T-helper 17 cell (primary cell): ENCODE results near the gene SPIN1. TPM values are rescaled to one million over a fixed set of nuclear protein-coding genes. Genes with fewer than 3 reads are reported as not detected.

Experiments used
- ATAC-seq: fragments of 150-1000 bp; cut with Tn5 transposase; 2 replicates; pipeline ENCODE4 v1.10.0; 2021; ENCODE audit warnings: mild to moderate bottlenecking, moderate library complexity
- DNase-seq, 3 donors: peaks; one replicate each; pipeline versions ENCODE4 v3.0.0 to v3.0.0-alpha.2; 2020 to 2021
- H3K9me3 ChIP-seq: one replicate; pipeline ENCODE4 v1.7.0; 2013; ENCODE audit warnings: low read length, mild to moderate bottlenecking; ENCODE audit not compliant: control insufficient read depth, poor library complexity, severe bottlenecking
- H3K27ac Mint-ChIP-seq: one replicate; pipeline ENCODE4 v1.8.0; 2022; ENCODE audit warnings: mild to moderate bottlenecking, moderate library complexity, mixed read lengths
- H3K27me3 Mint-ChIP-seq: one replicate; pipeline ENCODE4 v1.8.0; 2022; ENCODE audit warnings: mixed read lengths
- H3K36me3 Mint-ChIP-seq: one replicate; pipeline ENCODE4 v1.8.0; 2022; ENCODE audit warnings: low read depth, mixed read lengths
- H3K4me1 Mint-ChIP-seq: one replicate; pipeline ENCODE4 v1.8.0; 2022; ENCODE audit warnings: mild to moderate bottlenecking, mixed read lengths
- H3K4me3 Mint-ChIP-seq: one replicate; pipeline ENCODE4 v1.8.0; 2022; ENCODE audit warnings: mild to moderate bottlenecking, moderate library complexity, mixed read lengths
- total RNA-seq, 4 donors: library from RNA in 2 of 4; stranded (reverse) in 2 of 4; gene quantifications; one replicate each; pipeline ENCODE4 v1.2.3 and lab custom pipeline; 2022 to 2026

The SPIN1 gene
- total RNA-seq, 2 donors from 2014 or later = 18.7 to 25.1 TPM

GRCh38 chr9:88501086-88501485, 112.8 kb downstream of the SPIN1 start:
- ATAC-seq = no peak

GRCh38 chr9:88502552-88503034, 114.3 kb downstream of the SPIN1 start:
- no peak for DNase-seq
- Mint-ChIP-seq H3K4me1 (peaks cover 4% of the 10 kb centered on the region), H3K4me3 (no peak overlapping the region)

More at GRCh38 chr9:88501086-88501485, 112.8 kb downstream of the SPIN1 start:
- no peaks in the 10 kb centered on the region for H3K9me3 ChIP-seq
- Mint-ChIP-seq H3K4me1 (peaks cover 4% of the 10 kb centered on the region), H3K27ac (no peak overlapping the region), H3K36me3 (peaks cover 2% of the 10 kb centered on the region), H3K4me3 (no peak overlapping the region), H3K27me3 (peaks cover 6% of the 10 kb centered on the region)
- no peak for DNase-seq

GRCh38 chr9:88503081-88503844, 115.0 kb downstream of the SPIN1 start:
- Mint-ChIP-seq H3K27ac (no peak overlapping the region), H3K36me3 (peaks cover 2% of the 10 kb centered on the region), H3K4me1 (peaks cover 4% of the 10 kb centered on the region), H3K4me3 (no peak overlapping the region), H3K27me3 (peaks cover 7% of the 10 kb centered on the region)
- ATAC-seq (no peak), DNase-seq (no peak)
- no peaks in the 10 kb centered on the region for H3K9me3 ChIP-seq

More at GRCh38 chr9:88502552-88503034, 114.3 kb downstream of the SPIN1 start:
- no peak overlapping the region for H3K27ac Mint-ChIP-seq
- no peaks in the 10 kb centered on the region for H3K9me3 ChIP-seq
- no peak for ATAC-seq
- peaks cover 2% of the 10 kb centered on the region for H3K36me3 Mint-ChIP-seq
- H3K27me3 Mint-ChIP-seq = peaks cover 7% of the 10 kb centered on the region

GRCh38 chr9:88503845-88504764, 115.9 kb downstream of the SPIN1 start:
- ATAC-seq (no peak), DNase-seq (no peak)
- Mint-ChIP-seq H3K27me3 (peaks cover 12% of the 10 kb centered on the region), H3K4me1 (peaks cover 4% of the 10 kb centered on the region), H3K4me3 (no peak overlapping the region), H3K36me3 (peaks cover 2% of the 10 kb centered on the region), H3K27ac (no peak overlapping the region)
- no peaks in the 10 kb centered on the region for H3K9me3 ChIP-seq

- peaks cover 2% of the 10 kb centered on the region for H3K36me3 Mint-ChIP-seq
- H3K27ac Mint-ChIP-seq = no peak overlapping the region
- H3K27me3 Mint-ChIP-seq = peaks cover 18% of the 10 kb centered on the region
- H3K9me3 ChIP-seq = no peaks in the 10 kb centered on the region
- H3K4me3 Mint-ChIP-seq = no peak overlapping the region
- no peak for DNase-seq
- ATAC-seq = no peak
- peaks cover 4% of the 10 kb centered on the region for H3K4me1 Mint-ChIP-seq
Measured at GRCh38 chr9:88508326-88508725, 120.1 kb downstream of the SPIN1 start.

GRCh38 chr9:88511906-88512305, 123.7 kb downstream of the SPIN1 start:
- ATAC-seq (no peak), DNase-seq (no peak)
- no peaks in the 10 kb centered on the region for H3K9me3 ChIP-seq
- H3K4me3 Mint-ChIP-seq = no peak overlapping the region
- H3K27me3 Mint-ChIP-seq = peaks cover 11% of the 10 kb centered on the region
- H3K36me3 Mint-ChIP-seq = no peaks in the 10 kb centered on the region
- no peak overlapping the region for H3K27ac Mint-ChIP-seq
- H3K4me1 Mint-ChIP-seq = no peaks in the 10 kb centered on the region

GRCh38 chr9:88514247-88514646, 126.0 kb downstream of the SPIN1 start:
- ATAC-seq (no peak), DNase-seq (no peak)
- H3K36me3 Mint-ChIP-seq = no peaks in the 10 kb centered on the region
- no peak overlapping the region for H3K4me3 Mint-ChIP-seq
- H3K27ac Mint-ChIP-seq = no peak overlapping the region
- no peaks in the 10 kb centered on the region for H3K9me3 ChIP-seq
- H3K4me1 Mint-ChIP-seq = no peaks in the 10 kb centered on the region
- H3K27me3 Mint-ChIP-seq = peaks cover 6% of the 10 kb centered on the region

GRCh38 chr9:88521308-88521707, 133.1 kb downstream of the SPIN1 start:
- no peak overlapping the region for H3K4me3 Mint-ChIP-seq
- no peaks in the 10 kb centered on the region for H3K4me1 Mint-ChIP-seq
- peaks cover 2% of the 10 kb centered on the region for H3K36me3 Mint-ChIP-seq
- no peak for ATAC-seq
- H3K27ac Mint-ChIP-seq = no peak overlapping the region
- DNase-seq = no peak
- peaks cover 35% of the 10 kb centered on the region for H3K27me3 Mint-ChIP-seq
- H3K9me3 ChIP-seq = no peaks in the 10 kb centered on the region

GRCh38 chr9:88522360-88522759, 134.1 kb downstream of the SPIN1 start:
- Mint-ChIP-seq H3K4me3 (no peak overlapping the region), H3K36me3 (peaks cover 2% of the 10 kb centered on the region), H3K27me3 (peaks cover 40% of the 10 kb centered on the region), H3K27ac (no peak overlapping the region), H3K4me1 (no peaks in the 10 kb centered on the region)
- no peaks in the 10 kb centered on the region for H3K9me3 ChIP-seq
- DNase-seq = no peak
- no peak for ATAC-seq

GRCh38 chr9:88523056-88523455, 134.8 kb downstream of the SPIN1 start:
- no peak for DNase-seq
- Mint-ChIP-seq H3K27me3 (peaks cover 40% of the 10 kb centered on the region), H3K4me1 (no peaks in the 10 kb centered on the region), H3K27ac (no peak overlapping the region), H3K4me3 (no peak overlapping the region), H3K36me3 (peaks cover 2% of the 10 kb centered on the region)
- H3K9me3 ChIP-seq = no peaks in the 10 kb centered on the region
- no peak for ATAC-seq

GRCh38 chr9:88524911-88525310, 136.7 kb downstream of the SPIN1 start:
- H3K4me1 Mint-ChIP-seq = no peaks in the 10 kb centered on the region
- H3K27me3 Mint-ChIP-seq = peaks cover 40% of the 10 kb centered on the region
- H3K27ac Mint-ChIP-seq = no peak overlapping the region
- H3K4me3 Mint-ChIP-seq = no peak overlapping the region
- H3K9me3 ChIP-seq = no peaks in the 10 kb centered on the region
- no peak for ATAC-seq
- H3K36me3 Mint-ChIP-seq = peaks cover 2% of the 10 kb centered on the region
- no peak for DNase-seq

- H3K4me3 Mint-ChIP-seq = no peak overlapping the region
- DNase-seq = no peak
- no peaks in the 10 kb centered on the region for H3K9me3 ChIP-seq
- no peak for ATAC-seq
- H3K27me3 Mint-ChIP-seq = peaks cover 36% of the 10 kb centered on the region
- no peaks in the 10 kb centered on the region for H3K36me3 Mint-ChIP-seq
- no peak overlapping the region for H3K27ac Mint-ChIP-seq
- H3K4me1 Mint-ChIP-seq = no peaks in the 10 kb centered on the region
Measured at GRCh38 chr9:88527618-88528017, 139.4 kb downstream of the SPIN1 start.
